SK-N-MC (cell line): ENCODE results near the gene DSCAM.

Source experiments
- EZH2 ChIP-seq: fragments of 200-600 bp; sonication (generic); IDR thresholded peaks from one replicate; pipeline ENCODE4 v1.6.1; 2017; ENCODE audit warnings: antibody characterized with exemption
- FOXP2 ChIP-seq: optimal IDR thresholded peaks from 2 replicates; pipeline ENCODE3; 2011; ENCODE audit warnings: mild to moderate bottlenecking, moderate library complexity; ENCODE audit not compliant: insufficient read depth; ENCODE audit errors: extremely low read length, control extremely low read depth
- POLR2AphosphoS5 ChIP-seq: IDR thresholded peaks from 2 replicates; pipeline ENCODE4 v1.6.1; 2012; ENCODE audit warnings: mild to moderate bottlenecking, low read depth, low read length, borderline replicate concordance

DNA sequence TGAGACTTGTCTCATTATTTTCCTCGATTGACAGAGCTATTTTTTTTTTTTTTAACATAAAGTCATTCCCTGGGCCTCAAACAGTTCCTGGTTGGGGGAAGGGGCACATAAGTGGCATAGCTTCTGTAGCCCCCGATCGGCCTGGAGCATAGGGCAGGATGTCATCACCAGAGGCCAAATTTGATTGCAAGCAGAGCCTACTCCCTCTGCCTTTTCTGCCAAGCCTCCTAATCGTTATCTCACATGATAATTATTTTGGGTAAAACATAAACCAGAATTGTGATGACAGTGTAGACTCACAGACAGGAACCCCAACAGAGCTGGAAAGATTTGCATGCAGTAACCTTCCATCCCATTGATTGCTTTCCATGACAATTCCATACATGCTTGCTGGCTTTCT lies 574.9 kb downstream of the DSCAM start:
- no peak for TF ChIP-seq EZH2
- TF ChIP-seq POLR2AphosphoS5: no peak
- no peak for TF ChIP-seq FOXP2
